ENCODE data around the gene OXER1.

DNA sequence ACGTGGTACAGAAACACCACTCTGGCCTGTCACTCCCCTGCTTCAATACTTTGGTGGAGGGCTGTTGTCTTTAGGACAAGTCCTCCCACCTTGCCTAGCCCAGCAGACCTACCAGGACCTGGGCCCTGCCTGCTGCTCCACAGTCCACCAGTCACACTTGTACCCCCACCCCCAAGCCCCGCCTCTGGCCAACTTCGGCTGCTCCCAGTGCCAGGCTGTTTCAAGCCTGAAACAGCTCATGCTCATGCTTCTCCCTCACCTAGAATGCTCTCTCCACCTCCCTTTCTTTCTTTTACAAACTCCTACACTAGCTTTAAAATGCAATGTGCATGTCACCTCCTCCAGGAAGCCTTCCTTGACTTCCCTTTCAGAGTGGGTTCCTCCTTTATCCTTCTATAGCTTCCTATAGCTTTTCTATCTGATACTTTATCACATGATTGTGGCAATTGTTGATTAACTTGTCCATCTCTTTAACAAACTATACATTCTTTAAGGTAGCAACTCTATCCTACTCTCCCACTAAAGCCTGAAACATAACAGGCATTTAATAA lies 4.8 kb upstream of the OXER1 start:
- TF ChIP-seq, protein P1, sequence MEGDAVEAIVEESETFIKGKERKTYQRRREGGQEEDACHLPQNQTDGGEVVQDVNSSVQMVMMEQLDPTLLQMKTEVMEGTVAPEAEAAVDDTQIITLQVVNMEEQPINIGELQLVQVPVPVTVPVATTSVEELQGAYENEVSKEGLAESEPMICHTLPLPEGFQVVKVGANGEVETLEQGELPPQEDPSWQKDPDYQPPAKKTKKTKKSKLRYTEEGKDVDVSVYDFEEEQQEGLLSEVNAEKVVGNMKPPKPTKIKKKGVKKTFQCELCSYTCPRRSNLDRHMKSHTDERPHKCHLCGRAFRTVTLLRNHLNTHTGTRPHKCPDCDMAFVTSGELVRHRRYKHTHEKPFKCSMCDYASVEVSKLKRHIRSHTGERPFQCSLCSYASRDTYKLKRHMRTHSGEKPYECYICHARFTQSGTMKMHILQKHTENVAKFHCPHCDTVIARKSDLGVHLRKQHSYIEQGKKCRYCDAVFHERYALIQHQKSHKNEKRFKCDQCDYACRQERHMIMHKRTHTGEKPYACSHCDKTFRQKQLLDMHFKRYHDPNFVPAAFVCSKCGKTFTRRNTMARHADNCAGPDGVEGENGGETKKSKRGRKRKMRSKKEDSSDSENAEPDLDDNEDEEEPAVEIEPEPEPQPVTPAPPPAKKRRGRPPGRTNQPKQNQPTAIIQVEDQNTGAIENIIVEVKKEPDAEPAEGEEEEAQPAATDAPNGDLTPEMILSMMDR (conservative IDR thresholded peaks at IDR 0.05; ENCODE audit: low read depth, low read length) = no peak
- no peak for TF ChIP-seq EZH2 (IDR thresholded peaks at IDR 0.05; ENCODE audit: borderline replicate concordance, low read depth, low read length, poor library complexity, severe bottlenecking)

Data from A673 (cell line).